Body of pancreas (tissue), 4 donors: ENCODE measurements around the gene NAXE. TPM values are rescaled to one million over a fixed set of nuclear protein-coding genes. Genes with fewer than 3 reads are reported as not detected.
"Not testable (repeated sequence)": the region's sequence is repeated elsewhere in the genome, so short reads cannot be mapped to it uniquely, and the experiment has no call there.

Source experiments
- ATAC-seq: fragments of 150-250 bp; one replicate; pipeline ENCODE4 v1.9.1; 2016
- DNase-seq, 4 donors: peaks; one replicate each; pipeline ENCODE4 v3.0.0-alpha.2; 2019
- H3K27ac ChIP-seq, 4 donors: fragments of 200-600 bp; sonication (generic); 1 replicate in 3 of 4; 2 replicates in 1 of 4; pipeline versions ENCODE4 v1.5.1 to v1.6.1; 2016 to 2019; ENCODE audit warnings: mild to moderate bottlenecking in 1 of 4, mixed read lengths in 1 of 4, moderate library complexity in 1 of 4
- H3K27me3 ChIP-seq, 2 donors: fragments of 200-600 bp; sonication (generic); one replicate each; pipeline ENCODE4 v1.6.0; 2016; ENCODE audit warnings: mild to moderate bottlenecking in 1 of 2
- H3K36me3 ChIP-seq, 2 donors: fragments of 200-600 bp; sonication (generic); replicated peaks in 1 of 2; 2 replicates each; pipeline ENCODE4 v1.5.1; 2016; ENCODE audit warnings: low read depth in 2 of 2; ENCODE audit not compliant: insufficient read depth in 1 of 2
- H3K4me1 ChIP-seq: fragments of 200-600 bp; sonication (generic); one replicate; pipeline ENCODE4 v1.6.0; 2016
- H3K4me3 ChIP-seq, 2 donors: fragments of 200-600 bp; sonication (generic); 1 replicate in 1 of 2; 2 replicates in 1 of 2; pipeline ENCODE4 v1.5.1; 2016 to 2019
- H3K9me3 ChIP-seq, 3 donors: fragments of 200-600 bp; sonication (generic); 1 replicate in 2 of 3; 2 replicates in 1 of 3; pipeline ENCODE4 v1.5.1; 2016
- CTCF ChIP-seq, 7 experiments: fragments of 450-650 bp in 4 of 7; fragments of 200-600 bp in 3 of 7; sonication (generic) in 3 of 7; IDR thresholded peaks; one replicate each; pipeline ENCODE4 v1.5.1; 2016 to 2019; ENCODE audit warnings: antibody characterized with exemption in 7 of 7
- POLR2A ChIP-seq, 3 donors: fragments of 450-650 bp; IDR thresholded peaks; one replicate each; pipeline ENCODE4 v1.6.1; 2016; ENCODE audit warnings: antibody characterized with exemption in 3 of 3, mild to moderate bottlenecking in 2 of 3
- WGBS, 2 donors: methylation state at CpG; one replicate each; pipeline ENCODE4 v1.1.5; 2017; 5-methylcytosine and 5-hydroxymethylcytosine counted together
- intact Hi-C: fragments of 100-400 bp; cut with DNase I; formaldehyde crosslinking; loops from one replicate; pipeline ENCODE4 v1.15.1; 2023
- total RNA-seq, 2 donors: library from RNA; depleted of rRNA; stranded (reverse); fragments of >200 nt; gene quantifications; one replicate each; pipeline ENCODE4 v1.1.0, GENCODE V29; 2016

The NAXE gene
- total RNA-seq, 2 donors from 2014 or later: 46.1 to 62.8 TPM

GRCh38 chr1:156551066-156551643 lies 40.4 kb upstream of the NAXE start:
- Histone ChIP-seq H3K4me1 (peaks cover 16% of the 10 kb centered on the region), H3K4me3 (no peak overlapping the region), H3K27me3 (no peaks in the 10 kb centered on the region), H3K27ac (no peak overlapping the region), H3K36me3 (no peaks in the 10 kb centered on the region), H3K9me3 (no peaks in the 10 kb centered on the region)
- peak; percentile 15 for ATAC-seq
- WGBS, 2 donors: 58 to 61% methylated on average over 3 of the region's 3 CpGs
- intact Hi-C loops: no loop called here
- peak in 1 of 4 donors; percentile 13 for DNase-seq
- no peak for TF ChIP-seq CTCF (IDR thresholded peaks at IDR 0.05)
- no peak for TF ChIP-seq POLR2A (IDR thresholded peaks at IDR 0.05)

- intact Hi-C loops: no loop called here
- Histone ChIP-seq H3K27ac (no peak overlapping the region), H3K27me3 (no peaks in the 10 kb centered on the region), H3K4me1 (peaks cover 16% of the 10 kb centered on the region), H3K36me3 (no peaks in the 10 kb centered on the region), H3K9me3 (no peaks in the 10 kb centered on the region), H3K4me3 (no peak overlapping the region)
- no peak for TF ChIP-seq POLR2A (IDR thresholded peaks at IDR 0.05)
- TF ChIP-seq CTCF (IDR thresholded peaks at IDR 0.05): no peak
- ATAC-seq (no peak), DNase-seq (no peak)
- 82 to 89% methylated on average over 6 of the region's 6 CpGs for WGBS, 2 donors
These were observed 39.7 kb upstream of the NAXE start for GRCh38 chr1:156551869-156552268.

- ATAC-seq (no peak), DNase-seq (no peak)
- no peaks in the 10 kb centered on the region for H3K27me3 ChIP-seq
- peaks cover 16% of the 10 kb centered on the region for H3K4me1 ChIP-seq
- no peaks in the 10 kb centered on the region for H3K36me3 ChIP-seq
- WGBS, 2 donors: 74 to 76% methylated on average over 5 of the region's 5 CpGs
- no peak overlapping the region for H3K4me3 ChIP-seq
- H3K9me3 ChIP-seq: no peaks in the 10 kb centered on the region
- H3K27ac ChIP-seq: no peak overlapping the region
- intact Hi-C loops: no loop called here
- TF ChIP-seq POLR2A (IDR thresholded peaks at IDR 0.05): no peak
These were observed 39.1 kb upstream of the NAXE start for GRCh38 chr1:156552518-156552917.

- H3K4me1 ChIP-seq: peaks cover 13% of the 10 kb centered on the region
- H3K36me3 ChIP-seq, intact Hi-C loops, H3K9me3 ChIP-seq, H3K27ac ChIP-seq, ATAC-seq, H3K4me3 ChIP-seq, H3K27me3 ChIP-seq: not testable (repeated sequence)
- 85 to 96% methylated on average over 4 of the region's 4 CpGs for WGBS, 2 donors
- DNase-seq: peak in 1 of 4 donors; percentile 68
These were observed 38.6 kb upstream of the NAXE start for GRCh38 chr1:156552937-156553336.

- Histone ChIP-seq H3K4me3 (no peak overlapping the region), H3K36me3 (no peaks in the 10 kb centered on the region), H3K9me3 (no peaks in the 10 kb centered on the region), H3K27ac (no peak overlapping the region), H3K4me1 (peaks cover 9% of the 10 kb centered on the region), H3K27me3 (no peaks in the 10 kb centered on the region)
- ATAC-seq (no peak), DNase-seq (no peak)
- TF ChIP-seq POLR2A (IDR thresholded peaks at IDR 0.05) (no peak), CTCF (IDR thresholded peaks at IDR 0.05) (no peak)
- 85 to 94% methylated on average over 4 to 6 of the region's 6 CpGs for WGBS, 2 donors
- intact Hi-C loops: no loop called here
These were observed 37.6 kb upstream of the NAXE start for GRCh38 chr1:156553860-156554485.

- intact Hi-C loops: no loop called here
- TF ChIP-seq CTCF (IDR thresholded peaks at IDR 0.05): no peak
- peaks cover 9% of the 10 kb centered on the region for H3K4me1 ChIP-seq
- no peak for ATAC-seq
- H3K9me3 ChIP-seq: no peaks in the 10 kb centered on the region
- H3K27me3 ChIP-seq: no peaks in the 10 kb centered on the region
- H3K4me3 ChIP-seq: no peak overlapping the region
- no peaks in the 10 kb centered on the region for H3K36me3 ChIP-seq
- WGBS, 2 donors: 78 to 81% methylated on average over 8 of the region's 8 CpGs
- DNase-seq: no peak
- H3K27ac ChIP-seq: no peak overlapping the region
These were observed 36.6 kb upstream of the NAXE start for GRCh38 chr1:156554971-156555370.
